CD14-positive monocyte (primary cell): ENCODE data around the gene PTRHD1. TPM values are rescaled to one million over a fixed set of nuclear protein-coding genes. Genes with fewer than 3 reads are reported as not detected.

ENCODE experiments used
- DNase-seq, 3 donors: peaks; one replicate each; pipeline ENCODE4 v3.0.0-alpha.2; 2011 to 2022
- H2AFZ ChIP-seq: 2 replicates; pipeline ENCODE4 v1.6.0; 2012; ENCODE audit warnings: mild to moderate bottlenecking, low read depth, low read length, inconsistent platforms; ENCODE audit not compliant: insufficient read depth, poor library complexity, severe bottlenecking
- H3K27ac ChIP-seq, 2 donors: 1 replicate in 1 of 2; 2 replicates in 1 of 2; pipeline ENCODE4 v1.5.1; 2012 to 2013; ENCODE audit warnings: low read length in 2 of 2, control low read depth in 1 of 2, inconsistent platforms in 1 of 2, low read depth in 1 of 2, mild to moderate bottlenecking in 1 of 2
- H3K27me3 ChIP-seq, 2 donors: one replicate each; pipeline versions ENCODE4 v1.6.0 to v1.6.1; 2011 to 2013; ENCODE audit warnings: low read length in 2 of 2; ENCODE audit not compliant: control insufficient read depth in 2 of 2, insufficient read depth in 2 of 2
- H3K36me3 ChIP-seq, 2 donors: replicated peaks in 1 of 2; 1 replicate in 1 of 2; 2 replicates in 1 of 2; pipeline versions ENCODE4 v1.5.1 to v1.6.1; 2012 to 2013; ENCODE audit warnings: low read length in 2 of 2, control low read depth in 1 of 2, inconsistent platforms in 1 of 2, mild to moderate bottlenecking in 1 of 2; ENCODE audit not compliant: insufficient read depth in 2 of 2, control insufficient read depth in 1 of 2
- H3K4me1 ChIP-seq, 2 donors: 1 replicate in 1 of 2; 2 replicates in 1 of 2; pipeline versions ENCODE4 v1.5.1 to v1.6.1; 2012 to 2013; ENCODE audit warnings: low read length in 2 of 2, control low read depth in 1 of 2, inconsistent platforms in 1 of 2, mild to moderate bottlenecking in 1 of 2, moderate library complexity in 1 of 2; ENCODE audit not compliant: insufficient read depth in 2 of 2, control insufficient read depth in 1 of 2
- H3K4me2 ChIP-seq: replicated peaks from 2 replicates; pipeline ENCODE3; 2012; ENCODE audit warnings: low read length, moderate library complexity, mild to moderate bottlenecking; ENCODE audit not compliant: poor library complexity, severe bottlenecking; ENCODE audit errors: extremely low read depth
- H3K4me3 ChIP-seq, 3 experiments: fragments of 200-600 bp in 1 of 3; sonication (generic) in 1 of 3; replicated peaks in 1 of 3; 1 replicate in 2 of 3; 2 replicates in 1 of 3; pipeline ENCODE4 v1.5.1; 2011 to 2013; ENCODE audit warnings: low read length in 3 of 3, mild to moderate bottlenecking in 3 of 3, control low read depth in 2 of 3, low read depth in 2 of 3, inconsistent platforms in 1 of 3, moderate library complexity in 1 of 3
- H3K79me2 ChIP-seq: 2 replicates; pipeline ENCODE4 v1.6.0; 2012; ENCODE audit warnings: mild to moderate bottlenecking, control low read depth, inconsistent platforms, low read length, moderate library complexity; ENCODE audit not compliant: insufficient read depth
- H3K9ac ChIP-seq: 2 replicates; pipeline ENCODE4 v1.6.0; 2017; ENCODE audit warnings: low read length, mild to moderate bottlenecking; ENCODE audit not compliant: insufficient read depth, poor library complexity, severe bottlenecking
- H3K9me3 ChIP-seq, 2 donors: replicated peaks in 1 of 2; 1 replicate in 1 of 2; 2 replicates in 1 of 2; pipeline versions ENCODE4 v1.5.1 to v1.6.1; 2012 to 2013; ENCODE audit warnings: low read length in 2 of 2, control low read depth in 1 of 2; ENCODE audit not compliant: control insufficient read depth in 1 of 2, insufficient read depth in 1 of 2
- H4K20me1 ChIP-seq: 2 replicates; pipeline ENCODE4 v1.6.0; 2012; ENCODE audit warnings: mild to moderate bottlenecking, low read length, control low read depth, moderate library complexity; ENCODE audit not compliant: insufficient read depth
- H3K27ac Mint-ChIP-seq, 7 donors: one replicate each; pipeline ENCODE4 v1.8.0; 2020; ENCODE audit warnings: mild to moderate bottlenecking in 7 of 7, mixed read lengths in 7 of 7, moderate library complexity in 6 of 7, inconsistent platforms in 2 of 7
- H3K27me3 Mint-ChIP-seq, 3 donors: one replicate each; pipeline ENCODE4 v1.8.0; 2021 to 2022; ENCODE audit warnings: low read depth in 3 of 3, mild to moderate bottlenecking in 3 of 3, mixed read lengths in 3 of 3, moderate library complexity in 3 of 3, inconsistent platforms in 1 of 3
- H3K36me3 Mint-ChIP-seq, 2 donors: one replicate each; pipeline ENCODE4 v1.8.0; 2020; ENCODE audit warnings: mixed read lengths in 2 of 2, inconsistent platforms in 1 of 2, mild to moderate bottlenecking in 1 of 2
- H3K4me1 Mint-ChIP-seq: one replicate; pipeline ENCODE4 v1.8.0; 2020; ENCODE audit warnings: mild to moderate bottlenecking, mixed read lengths
- H3K4me3 Mint-ChIP-seq, 2 donors: one replicate each; pipeline ENCODE4 v1.8.0; 2020; ENCODE audit warnings: mild to moderate bottlenecking in 2 of 2, mixed read lengths in 2 of 2, moderate library complexity in 1 of 2
- H3K9me3 Mint-ChIP-seq, 7 donors: one replicate each; pipeline ENCODE4 v1.8.0; 2020 to 2022; ENCODE audit warnings: mixed read lengths in 7 of 7, mild to moderate bottlenecking in 6 of 7, moderate library complexity in 6 of 7, inconsistent platforms in 2 of 7
- WGBS: methylation state at CpG from one replicate; pipeline ENCODE4 v1.1.5; 2013; ENCODE audit warnings: missing lambda C conversion rate; ENCODE audit not compliant: insufficient coverage; 5-methylcytosine and 5-hydroxymethylcytosine counted together
- intact Hi-C, 2 donors: fragments of 100-400 bp; cut with micrococcal nuclease; formaldehyde crosslinking; loops; one replicate each; pipeline versions ENCODE4 v1.15.0 to v1.15.1; 2023
- polyA plus RNA-seq, 3 donors: library from polyadenylated mRNA; depleted of rRNA in 1 of 3; unstranded in 2 of 3; stranded (reverse) in 1 of 3; fragments of 300-500 nt in 2 of 3; fragments of >200 nt in 1 of 3; fragmentation: Illumina TruSeq in 2 of 3; gene quantifications; 1 replicate in 2 of 3; 2 replicates in 1 of 3; pipeline ENCODE4 v1.2.3, GENCODE V29; 2012 to 2021
- TF ChIP-seq, protein P1 (sequence below): fragments of 200-600 bp; IDR thresholded peaks from one replicate; pipeline ENCODE4 v1.8.0; 2022; ENCODE audit warnings: antibody characterized with exemption, mild to moderate bottlenecking

The PTRHD1 gene
- polyA plus RNA-seq, 3 donors, result 20.3 to 86.2 (median 78.6) TPM

DNA sequence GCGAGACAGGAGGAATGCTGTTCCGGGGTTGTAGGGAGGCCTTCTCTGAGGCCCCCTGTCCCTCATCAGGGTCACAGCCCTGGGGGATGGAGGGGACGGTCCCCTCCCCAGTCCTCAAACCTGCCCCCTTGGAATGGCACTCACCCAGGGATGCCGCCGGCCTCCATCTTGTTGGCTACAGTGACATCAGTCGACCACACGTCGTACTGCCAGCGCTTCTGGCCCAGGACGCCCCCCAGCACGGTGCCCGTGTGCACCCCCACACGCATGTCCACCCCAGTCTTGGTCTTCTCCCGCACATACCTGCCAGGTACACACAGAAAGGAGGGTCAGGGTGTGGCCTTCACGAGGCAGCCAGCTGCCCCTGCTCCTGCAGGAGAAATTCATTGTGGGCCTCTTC, 46.5 kb upstream of the PTRHD1 start:
- Mint-ChIP-seq H3K27me3 (no peaks in the 10 kb centered on the region), H3K9me3 (peaks cover 0 to 2% (median 0%) of the 10 kb centered on the region in 7 donors), H3K4me3 (no peak overlapping the region), H3K36me3 (peaks cover 47 to 48% of the 10 kb centered on the region in 2 donors), H3K27ac (peak overlapping the region in 2 of 7 donors; percentile 57 to 66), H3K4me1 (no peaks in the 10 kb centered on the region)
- Histone ChIP-seq H4K20me1 (no peaks in the 10 kb centered on the region), H3K79me2 (no peaks in the 10 kb centered on the region), H3K4me2 (no peak overlapping the region), H3K27ac (no peak overlapping the region), H3K4me3 (no peak overlapping the region), H3K9ac (no peak overlapping the region), H3K9me3 (no peaks in the 10 kb centered on the region), H3K27me3 (no peaks in the 10 kb centered on the region), H3K4me1 (no peaks in the 10 kb centered on the region), H2AFZ (no peak overlapping the region), H3K36me3 (peaks cover 10 to 13% of the 10 kb centered on the region in 2 donors)
- intact Hi-C loops, result no loop called here
- DNase-seq, result no peak
- 98% methylated on average over 13 of the region's 15 CpGs for WGBS
- TF ChIP-seq, protein P1, sequence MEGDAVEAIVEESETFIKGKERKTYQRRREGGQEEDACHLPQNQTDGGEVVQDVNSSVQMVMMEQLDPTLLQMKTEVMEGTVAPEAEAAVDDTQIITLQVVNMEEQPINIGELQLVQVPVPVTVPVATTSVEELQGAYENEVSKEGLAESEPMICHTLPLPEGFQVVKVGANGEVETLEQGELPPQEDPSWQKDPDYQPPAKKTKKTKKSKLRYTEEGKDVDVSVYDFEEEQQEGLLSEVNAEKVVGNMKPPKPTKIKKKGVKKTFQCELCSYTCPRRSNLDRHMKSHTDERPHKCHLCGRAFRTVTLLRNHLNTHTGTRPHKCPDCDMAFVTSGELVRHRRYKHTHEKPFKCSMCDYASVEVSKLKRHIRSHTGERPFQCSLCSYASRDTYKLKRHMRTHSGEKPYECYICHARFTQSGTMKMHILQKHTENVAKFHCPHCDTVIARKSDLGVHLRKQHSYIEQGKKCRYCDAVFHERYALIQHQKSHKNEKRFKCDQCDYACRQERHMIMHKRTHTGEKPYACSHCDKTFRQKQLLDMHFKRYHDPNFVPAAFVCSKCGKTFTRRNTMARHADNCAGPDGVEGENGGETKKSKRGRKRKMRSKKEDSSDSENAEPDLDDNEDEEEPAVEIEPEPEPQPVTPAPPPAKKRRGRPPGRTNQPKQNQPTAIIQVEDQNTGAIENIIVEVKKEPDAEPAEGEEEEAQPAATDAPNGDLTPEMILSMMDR, result no peak

DNA sequence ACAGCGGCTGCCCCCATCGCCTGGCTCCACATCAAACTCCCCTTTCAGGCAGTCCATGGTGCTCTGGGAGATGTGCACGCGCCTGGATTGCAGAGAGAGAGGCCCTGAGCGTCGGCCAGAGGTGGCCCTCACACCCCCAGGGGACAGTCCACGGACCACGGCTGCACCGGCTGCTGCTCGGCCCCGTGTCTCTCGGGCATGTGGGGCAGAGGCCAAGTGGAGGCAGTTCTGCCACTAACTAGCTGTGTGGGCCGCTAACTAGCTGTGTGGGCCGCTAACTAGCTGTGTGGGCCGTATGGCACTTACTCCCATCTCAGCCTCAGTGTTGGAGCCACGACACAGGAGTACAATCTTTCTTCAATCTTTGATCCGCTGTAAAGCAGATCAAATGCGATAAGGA, 45.4 kb upstream of the PTRHD1 start:
- DNase-seq, result no peak
- peaks cover 48 to 54% of the 10 kb centered on the region in 2 donors for H3K36me3 Mint-ChIP-seq
- Histone ChIP-seq H3K4me1 (no peaks in the 10 kb centered on the region), H3K79me2 (no peaks in the 10 kb centered on the region), H3K36me3 (peaks cover 10 to 16% of the 10 kb centered on the region in 2 donors), H3K4me3 (no peak overlapping the region), H4K20me1 (no peaks in the 10 kb centered on the region), H2AFZ (no peak overlapping the region), H3K27ac (no peak overlapping the region), H3K9ac (no peak overlapping the region), H3K27me3 (no peaks in the 10 kb centered on the region), H3K9me3 (no peaks in the 10 kb centered on the region), H3K4me2 (no peak overlapping the region)
- peaks cover 0 to 2% (median 0%) of the 10 kb centered on the region in 7 donors for H3K9me3 Mint-ChIP-seq
- 99% methylated on average over 13 of the region's 18 CpGs for WGBS
- TF ChIP-seq, protein P1, result no peak
- H3K27ac Mint-ChIP-seq, result peak overlapping the region in 1 of 7 donors; percentile 69
- H3K27me3 Mint-ChIP-seq, result no peaks in the 10 kb centered on the region
- intact Hi-C loops, result no loop called here
- no peak overlapping the region for H3K4me3 Mint-ChIP-seq
- H3K4me1 Mint-ChIP-seq, result no peaks in the 10 kb centered on the region
